Cardiac septum (tissue), 1 donor: Measurements from ENCODE around the gene AIFM1. TPM values are rescaled to one million over a fixed set of nuclear protein-coding genes. Genes with fewer than 3 reads are reported as not detected.

Source experiments
- DNase-seq: peaks from one replicate; pipeline ENCODE4 v3.0.0-alpha.2; 2020; ENCODE audit warnings: low spot score
- intact Hi-C: fragments of 100-400 bp; cut with DNase I; formaldehyde crosslinking; loops from one replicate; pipeline ENCODE4 v1.14.0; 2022
- total RNA-seq: library from RNA; stranded (reverse); fragmentation: NEBNext Ultra II Directional; extraction: Animal tissue kit (Norgen Biotek cat#: 25700); gene quantifications from one replicate; pipeline ENCODE4 v1.2.1, GENCODE V29; 2021
- donor health status: DM: no; HTN: no; CAD: no.

The AIFM1 gene
- total RNA-seq, 1 donor from 2014 or later: 97.3 TPM

GRCh38 chrX:130172127-130172845, 6.6 kb upstream of the AIFM1 start:
- intact Hi-C loops: loop anchor here (5.0 to 10.0 kb wide), 2 partner anchors 50 to 267 kb away; partner anchors contain the start of gene UTP14A
- no peak for DNase-seq

GRCh38 chrX:130171446-130172126, 5.9 kb upstream of the AIFM1 start, which contains the start of gene RAB33A:
TSS of gene RAB33A (plus strand) at chrX:130171962. CDS start at chrX:130172063, 101 bp downstream.
- intact Hi-C loops: loop anchor here (5.0 to 10.0 kb wide), 2 partner anchors 49 to 267 kb away; partner anchors contain the start of gene UTP14A
- no peak for DNase-seq

- no peak for DNase-seq
- intact Hi-C loops: loop anchor here (5.0 to 10.0 kb wide), 2 partner anchors 49 to 266 kb away; partner anchors contain the start of gene UTP14A
These were observed 5.3 kb upstream of the AIFM1 start for GRCh38 chrX:130170752-130171445.

- intact Hi-C loops: no loop called here
- DNase-seq: no peak
These were observed 1.4 kb upstream of the AIFM1 start for GRCh38 chrX:130167040-130167439.

GRCh38 chrX:130166503-130166777, 799 bp upstream of the AIFM1 start:
- no peak for DNase-seq
- intact Hi-C loops: no loop called here

GRCh38 chrX:130165181-130165702, 399 bp downstream of the AIFM1 start:
- intact Hi-C loops: no loop called here
- DNase-seq: no peak

GRCh38 chrX:130163398-130163797, 2.2 kb downstream of the AIFM1 start:
- DNase-seq: no peak
- intact Hi-C loops: no loop called here

- intact Hi-C loops: no loop called here
- DNase-seq: no peak
These were observed 3.4 kb downstream of the AIFM1 start for GRCh38 chrX:130162094-130162735.

GRCh38 chrX:130159776-130160175, 5.9 kb downstream of the AIFM1 start:
- no peak for DNase-seq
- intact Hi-C loops: no loop called here

- DNase-seq: no peak
- intact Hi-C loops: no loop called here
These were observed 7.3 kb downstream of the AIFM1 start for GRCh38 chrX:130158311-130158710.

GRCh38 chrX:130155564-130155963, 10.1 kb downstream of the AIFM1 start:
- intact Hi-C loops: no loop called here
- DNase-seq: no peak

GRCh38 chrX:130147631-130148030, 18.0 kb downstream of the AIFM1 start:
- intact Hi-C loops: no loop called here
- no peak for DNase-seq

GRCh38 chrX:130145123-130145522, 20.5 kb downstream of the AIFM1 start:
- DNase-seq: no peak
- intact Hi-C loops: no loop called here

- intact Hi-C loops: no loop called here
- no peak for DNase-seq
These were observed 21.1 kb downstream of the AIFM1 start for GRCh38 chrX:130144509-130144908.

- no peak for DNase-seq
- intact Hi-C loops: no loop called here
These were observed 26.0 kb downstream of the AIFM1 start for GRCh38 chrX:130139474-130140201.

GRCh38 chrX:130136961-130137360, 28.7 kb downstream of the AIFM1 start:
- no peak for DNase-seq
- intact Hi-C loops: no loop called here

- intact Hi-C loops: no loop called here
- no peak for DNase-seq
These were observed 29.1 kb downstream of the AIFM1 start for GRCh38 chrX:130136496-130136895.

- intact Hi-C loops: no loop called here
These were observed 34.7 kb downstream of the AIFM1 start for GRCh38 chrX:130130990-130131389.

More at GRCh38 chrX:130130990-130131389, 34.7 kb downstream of the AIFM1 start:
- no peak for DNase-seq
